IPS-NIHi7 (cell line): Measurements from ENCODE around the gene TSPAN18.

Experiments used
- DNase-seq: peaks from one replicate; pipeline ENCODE4 v3.0.0; 2012; ENCODE audit warnings: mixed read lengths; ENCODE audit errors: extremely low spot score

The TSPAN18 gene

DNA sequence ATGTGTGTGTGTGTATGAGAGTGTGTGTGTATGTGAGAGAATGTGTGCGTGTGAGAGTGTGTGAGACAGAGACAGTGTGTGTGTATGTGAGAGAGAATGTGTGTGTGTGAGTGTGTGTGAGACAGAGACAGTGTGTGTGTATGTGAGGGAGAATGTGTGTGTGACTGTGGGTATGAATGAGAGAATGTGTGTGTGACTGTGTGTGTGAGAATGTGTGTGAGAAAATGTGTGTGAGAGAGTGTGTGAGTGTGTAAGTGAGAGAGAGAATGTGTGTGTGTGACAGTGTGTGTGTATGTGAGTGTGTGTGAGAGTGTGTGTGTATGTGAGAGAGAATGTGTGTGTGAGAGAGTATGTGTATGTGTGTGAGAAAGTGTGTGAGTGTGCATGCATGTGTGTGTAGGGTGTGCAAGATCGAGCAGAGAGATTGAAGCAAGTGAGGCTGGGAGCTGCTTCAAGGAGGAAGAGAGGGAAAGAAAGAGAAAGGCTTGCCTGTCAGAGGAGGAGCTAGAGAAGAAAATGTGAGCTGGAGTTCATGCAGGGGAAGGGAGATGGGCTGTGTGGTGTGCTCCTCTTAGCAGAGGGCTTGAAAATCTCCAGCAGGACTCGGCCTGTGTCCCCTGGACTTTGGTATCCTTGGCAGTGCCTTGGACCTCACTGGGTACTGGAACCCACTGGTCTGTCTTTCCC lies 251.7 kb downstream of the TSPAN18 start:
- no peak for DNase-seq

DNA sequence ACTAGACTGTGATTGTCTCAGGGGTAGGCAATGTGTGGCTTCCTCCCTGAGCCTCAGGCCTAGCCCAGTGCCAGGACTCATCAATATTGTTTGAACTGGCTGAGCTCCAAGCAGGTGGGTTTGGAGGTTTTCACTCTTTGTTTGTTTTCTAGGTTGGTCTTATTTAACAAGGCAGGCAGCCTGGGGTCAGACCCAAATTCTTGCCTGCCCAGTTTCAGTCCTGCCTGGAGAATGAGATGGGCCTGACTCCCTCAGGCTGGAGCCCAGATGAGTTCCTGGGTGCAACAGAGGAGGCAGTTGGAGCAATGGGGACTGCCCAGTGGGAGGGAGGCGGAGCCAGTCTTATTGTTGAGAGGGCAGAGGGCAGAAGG lies 252.2 kb downstream of the TSPAN18 start:
- no peak for DNase-seq

DNA sequence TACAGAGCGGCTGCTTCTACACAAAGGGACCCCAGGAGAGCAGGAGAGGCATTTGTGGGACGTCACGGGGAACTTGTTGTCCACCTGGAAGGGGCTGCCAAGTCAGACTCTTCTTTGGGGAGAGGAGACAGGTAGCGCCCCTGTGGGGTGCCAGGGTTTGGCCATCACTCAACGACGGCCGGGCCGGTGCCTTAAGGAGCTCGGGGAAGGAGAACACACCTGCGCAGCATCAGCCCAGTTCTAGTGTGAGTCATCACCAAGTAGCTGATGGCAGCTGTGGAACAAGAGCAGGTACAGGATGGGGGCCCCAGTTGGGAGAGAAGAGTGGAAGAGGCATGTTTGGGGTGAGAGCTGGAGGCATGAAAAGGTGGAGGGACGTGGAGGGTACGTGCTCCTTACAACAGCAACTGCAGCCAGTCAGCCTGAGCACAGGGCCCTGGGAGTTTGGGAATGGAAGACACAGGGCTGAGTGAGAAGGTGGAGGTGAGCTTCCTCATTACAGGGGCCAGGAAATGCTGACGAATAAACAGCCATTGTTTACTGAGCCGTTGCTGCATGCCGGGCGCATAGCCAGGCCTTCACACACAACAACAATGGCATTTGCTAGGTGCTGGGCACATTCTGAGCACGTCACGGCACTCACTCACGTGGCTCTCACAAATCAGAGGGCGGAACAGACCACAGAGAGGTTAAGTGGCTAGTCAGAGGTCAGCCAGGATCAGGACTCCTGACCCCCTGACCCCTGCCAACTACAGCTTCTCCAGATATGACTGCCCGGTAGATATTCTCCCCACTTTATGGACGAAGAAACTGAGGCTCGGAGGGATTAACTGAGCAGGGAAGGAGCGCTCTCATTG lies 253.0 kb downstream of the TSPAN18 start:
- DNase-seq: peak; percentile 55

DNA sequence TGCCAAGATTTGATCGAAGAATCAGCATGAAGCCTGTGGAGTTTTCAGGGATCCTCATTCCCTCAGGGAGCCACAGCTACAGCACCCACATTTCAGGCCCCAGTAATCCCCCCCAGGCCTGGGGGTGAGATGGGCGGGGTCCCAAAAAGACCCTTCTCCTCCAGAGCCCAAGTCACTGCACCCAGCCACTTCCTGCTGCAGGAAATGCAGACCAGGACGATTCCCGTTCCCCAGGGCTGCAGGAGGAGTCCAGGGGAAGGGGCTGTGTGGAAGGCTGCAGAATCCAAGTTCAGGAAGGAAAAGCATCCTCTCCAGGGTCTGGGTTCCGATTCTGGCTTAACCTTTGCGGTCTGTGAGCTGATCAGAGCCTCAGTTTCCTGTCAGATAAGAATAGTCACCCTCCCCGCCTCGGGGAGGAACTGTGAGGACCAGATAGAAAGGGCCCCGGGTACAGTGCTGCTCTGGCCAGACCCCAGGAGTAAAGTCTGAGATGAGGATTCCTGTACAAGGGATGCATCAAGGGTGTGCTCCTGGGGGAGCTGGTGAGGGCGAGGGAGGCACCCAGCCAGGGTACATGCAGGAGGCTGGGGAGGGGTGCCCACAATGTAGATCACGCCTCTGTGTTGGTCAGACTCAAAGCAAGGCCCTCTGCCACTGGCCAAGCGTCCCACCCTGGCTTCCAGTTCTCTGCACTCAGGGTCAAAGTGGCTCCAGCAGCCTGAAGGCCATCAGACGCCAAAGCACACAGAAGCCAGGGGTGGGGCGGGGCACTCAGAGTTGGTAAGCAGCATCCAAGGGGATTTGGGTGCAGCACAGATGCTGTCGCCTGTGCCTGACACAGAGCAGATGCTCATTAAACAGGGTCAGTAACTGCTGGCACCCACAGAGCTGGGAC lies 254.0 kb downstream of the TSPAN18 start:
- no peak for DNase-seq
